Measurements from ENCODE around the gene MAML3.
"Not testable (repeated sequence)": the region's sequence is repeated elsewhere in the genome, so short reads cannot be mapped to it uniquely, and the experiment has no call there.

The MAML3 gene

GRCh38 chr4:139726615-139727014 lies 427.4 kb downstream of the MAML3 start:
- Mint-ChIP-seq H3K27me3 (no peaks in the 10 kb centered on the region), H3K4me3 (no peak overlapping the region), H3K9me3 (no peaks in the 10 kb centered on the region), H3K27ac (no peak overlapping the region), H3K4me1 (no peaks in the 10 kb centered on the region), H3K36me3 (ENCODE audit: low read depth) (no peaks in the 10 kb centered on the region)
- ATAC-seq: no peak
- DNase-seq: no peak

GRCh38 chr4:139725236-139725635 lies 428.7 kb downstream of the MAML3 start:
- Mint-ChIP-seq H3K4me1 (no peaks in the 10 kb centered on the region), H3K4me3 (no peak overlapping the region), H3K9me3 (no peaks in the 10 kb centered on the region), H3K27me3 (no peaks in the 10 kb centered on the region), H3K27ac (no peak overlapping the region), H3K36me3 (ENCODE audit: low read depth) (no peaks in the 10 kb centered on the region)
- ATAC-seq (no peak), DNase-seq (no peak)

DNA sequence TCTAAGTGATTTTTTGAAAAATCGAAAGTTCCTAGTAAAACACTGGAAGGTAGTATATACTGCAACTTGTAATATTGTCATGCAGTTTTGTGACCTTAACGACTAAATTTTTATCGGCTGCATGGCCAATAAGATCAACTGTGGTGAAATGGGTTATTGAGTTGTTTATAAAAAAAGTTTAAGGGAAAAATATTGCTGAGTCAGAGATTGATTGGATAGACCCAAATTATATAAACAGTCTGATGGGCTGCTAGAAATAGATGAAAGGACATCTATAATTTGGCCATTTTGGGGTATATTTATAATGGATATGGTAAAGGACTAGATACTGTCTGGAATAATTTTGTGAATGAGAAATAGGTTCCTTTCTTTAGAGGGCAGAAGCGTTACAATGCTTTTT lies 432.2 kb downstream of the MAML3 start:
- no peaks in the 10 kb centered on the region for H3K4me1 Mint-ChIP-seq
- H3K9me3 Mint-ChIP-seq: no peaks in the 10 kb centered on the region
- H3K36me3 Mint-ChIP-seq (ENCODE audit: low read depth): no peaks in the 10 kb centered on the region
- H3K4me3 Mint-ChIP-seq: no peak overlapping the region
- no peak for ATAC-seq
- no peak overlapping the region for H3K27ac Mint-ChIP-seq
- DNase-seq: no peak
- H3K27me3 Mint-ChIP-seq: no peaks in the 10 kb centered on the region

GRCh38 chr4:139720806-139721205 lies 433.2 kb downstream of the MAML3 start:
- ATAC-seq: no peak
- no peaks in the 10 kb centered on the region for H3K4me1 Mint-ChIP-seq
- no peak for DNase-seq
- H3K36me3 Mint-ChIP-seq (ENCODE audit: low read depth): no peaks in the 10 kb centered on the region
- H3K27ac Mint-ChIP-seq: no peak overlapping the region
- H3K4me3 Mint-ChIP-seq: no peak overlapping the region
- no peaks in the 10 kb centered on the region for H3K27me3 Mint-ChIP-seq
- H3K9me3 Mint-ChIP-seq: no peaks in the 10 kb centered on the region

DNA sequence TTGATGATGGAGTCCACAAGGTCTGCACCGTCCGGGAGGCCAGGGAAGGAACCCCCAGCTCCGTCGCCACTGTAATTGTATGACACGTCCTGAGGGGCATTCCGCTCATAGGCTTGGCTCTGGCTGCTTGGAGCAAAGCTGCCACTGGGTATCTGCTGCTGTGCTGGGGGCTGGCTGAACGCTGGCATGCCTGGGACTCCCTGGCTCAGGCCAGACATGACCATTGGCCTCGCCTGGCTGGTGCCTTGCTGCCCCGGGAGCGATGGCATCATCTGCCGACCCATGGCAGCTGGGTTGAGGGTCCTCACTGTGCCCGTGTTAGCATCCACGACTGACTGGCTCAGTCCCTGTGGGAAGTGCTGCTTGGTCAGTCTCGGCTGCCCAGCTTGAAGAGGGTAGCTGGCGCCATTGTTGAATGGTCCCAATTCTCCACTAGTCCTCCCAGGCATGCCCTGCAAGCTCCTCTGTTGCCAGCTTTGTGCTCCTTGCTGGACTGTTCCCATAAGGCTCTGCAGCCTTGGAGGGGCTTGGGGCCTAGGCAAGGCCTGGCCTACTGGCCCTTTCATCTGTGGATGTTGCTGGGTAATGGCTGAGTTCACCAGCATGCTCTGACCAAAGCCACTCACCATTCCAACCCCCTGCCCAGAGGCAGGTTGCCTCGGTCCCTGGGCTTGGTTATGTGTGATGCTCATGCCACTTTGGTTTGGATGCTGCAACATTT lies 434.4 kb downstream of the MAML3 start:
- Mint-ChIP-seq H3K4me1 (no peaks in the 10 kb centered on the region), H3K9me3 (no peaks in the 10 kb centered on the region), H3K36me3 (ENCODE audit: low read depth) (no peaks in the 10 kb centered on the region), H3K27ac (no peak overlapping the region), H3K27me3 (no peaks in the 10 kb centered on the region), H3K4me3 (no peak overlapping the region)
- ATAC-seq (no peak), DNase-seq (no peak)

DNA sequence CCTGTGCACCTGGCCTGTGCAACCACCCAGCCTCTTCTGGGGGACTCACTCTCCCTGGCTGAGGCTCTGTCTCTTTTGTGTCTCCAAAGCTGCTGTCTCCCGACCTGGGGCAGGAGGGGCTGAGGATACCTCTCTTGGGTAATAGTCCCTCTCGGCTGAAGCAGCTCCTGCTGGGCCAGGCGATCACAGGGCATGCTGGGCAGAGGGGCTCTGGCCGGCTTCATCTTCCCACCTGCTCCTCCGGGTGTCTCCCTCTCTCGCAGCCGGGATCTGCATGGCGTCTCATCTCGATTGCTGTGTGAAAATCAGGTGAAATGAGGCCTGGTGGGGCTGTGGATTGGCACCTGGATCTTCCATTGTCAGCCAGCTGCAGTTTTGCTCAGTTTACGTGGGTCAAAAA lies 435.2 kb downstream of the MAML3 start:
- Mint-ChIP-seq H3K4me3 (no peak overlapping the region), H3K9me3 (no peaks in the 10 kb centered on the region), H3K4me1 (no peaks in the 10 kb centered on the region), H3K27ac (no peak overlapping the region), H3K27me3 (no peaks in the 10 kb centered on the region), H3K36me3 (ENCODE audit: low read depth) (no peaks in the 10 kb centered on the region)
- ATAC-seq: no peak
- DNase-seq: no peak

DNA sequence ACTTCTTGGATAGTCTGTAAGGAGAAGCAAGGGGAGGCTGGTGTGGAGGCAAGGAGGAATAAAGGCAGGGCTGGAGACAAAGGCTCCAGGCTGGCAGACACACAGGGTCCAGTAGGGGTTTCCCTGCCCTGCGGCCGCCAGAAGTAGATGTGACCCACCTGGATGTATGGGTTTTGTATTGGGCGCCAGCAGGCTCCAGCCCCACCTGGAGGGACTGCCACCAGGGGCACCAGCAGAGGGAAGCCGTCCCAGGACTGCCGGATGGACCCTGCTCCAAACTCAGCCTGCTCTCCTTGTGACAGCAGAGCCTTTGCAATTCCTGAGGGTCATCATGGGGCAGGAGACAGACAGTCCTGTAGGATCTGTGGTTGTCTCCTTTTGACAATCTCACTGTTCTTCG lies 435.6 kb downstream of the MAML3 start:
- H3K27ac Mint-ChIP-seq: no peak overlapping the region
- DNase-seq (no peak), ATAC-seq (no peak)
- no peak overlapping the region for H3K4me3 Mint-ChIP-seq
- H3K27me3 Mint-ChIP-seq: no peaks in the 10 kb centered on the region
- no peaks in the 10 kb centered on the region for H3K9me3 Mint-ChIP-seq
- no peaks in the 10 kb centered on the region for H3K4me1 Mint-ChIP-seq
- H3K36me3 Mint-ChIP-seq (ENCODE audit: low read depth): no peaks in the 10 kb centered on the region

GRCh38 chr4:139715746-139716391 lies 438.1 kb downstream of the MAML3 start:
- no peak overlapping the region for H3K4me3 Mint-ChIP-seq

DNA sequence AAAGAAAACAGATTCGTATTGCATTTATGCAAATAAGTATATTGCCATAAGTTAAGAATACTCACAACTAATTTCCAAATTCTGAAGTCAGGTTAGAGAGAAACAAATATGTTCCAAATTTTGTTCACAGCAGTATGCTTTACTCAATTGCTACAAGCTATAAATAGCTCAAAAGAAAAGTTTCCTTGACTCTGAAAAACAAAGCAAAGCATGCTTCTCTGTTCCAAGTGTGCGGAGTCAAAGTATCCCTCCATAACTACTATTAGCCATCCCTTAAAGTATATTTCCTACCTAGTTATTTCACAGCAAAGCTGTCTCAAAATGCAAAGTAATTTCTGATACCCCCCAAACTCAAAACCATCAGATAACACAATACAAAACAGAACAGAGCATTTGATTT lies 441.1 kb downstream of the MAML3 start:
- peaks cover 2% of the 10 kb centered on the region for H3K36me3 Mint-ChIP-seq (ENCODE audit: low read depth)
- H3K27me3 Mint-ChIP-seq: no peaks in the 10 kb centered on the region
- no peak overlapping the region for H3K4me3 Mint-ChIP-seq
- DNase-seq: no peak
- ATAC-seq: no peak
- no peaks in the 10 kb centered on the region for H3K4me1 Mint-ChIP-seq
- no peak overlapping the region for H3K27ac Mint-ChIP-seq
- no peaks in the 10 kb centered on the region for H3K9me3 Mint-ChIP-seq

More at GRCh38 chr4:139715746-139716391, 438.1 kb downstream of the MAML3 start:
- H3K27ac Mint-ChIP-seq: no peak overlapping the region
- no peaks in the 10 kb centered on the region for H3K36me3 Mint-ChIP-seq (ENCODE audit: low read depth)
- H3K27me3 Mint-ChIP-seq: no peaks in the 10 kb centered on the region
- ATAC-seq (no peak), DNase-seq (no peak)
- H3K9me3 Mint-ChIP-seq: no peaks in the 10 kb centered on the region
- H3K4me1 Mint-ChIP-seq: no peaks in the 10 kb centered on the region

DNA sequence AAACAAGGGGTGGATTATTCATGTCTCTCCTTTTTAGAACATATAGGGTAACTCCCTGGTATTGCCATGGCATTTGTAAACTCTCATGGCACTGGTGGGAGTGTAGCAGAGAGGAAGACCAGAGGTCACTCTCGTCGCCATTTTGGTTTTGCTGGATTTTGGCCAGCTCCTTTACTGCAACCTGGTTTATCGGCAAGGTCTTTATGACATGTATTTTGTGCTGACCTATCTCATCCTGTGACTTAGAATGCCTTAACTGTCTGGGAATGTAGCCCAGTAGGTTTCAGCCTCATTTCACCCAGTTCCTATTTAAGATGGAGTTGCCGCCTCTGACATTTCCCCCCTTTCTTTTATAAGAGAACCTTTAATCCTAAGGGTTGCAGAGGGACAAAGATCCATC lies 442.5 kb downstream of the MAML3 start:
- Mint-ChIP-seq H3K27me3 (no peaks in the 10 kb centered on the region), H3K9me3 (no peaks in the 10 kb centered on the region), H3K4me1 (no peaks in the 10 kb centered on the region), H3K4me3 (no peak overlapping the region), H3K27ac (no peak overlapping the region), H3K36me3 (ENCODE audit: low read depth) (peaks cover 2% of the 10 kb centered on the region)
- DNase-seq (no peak), ATAC-seq (no peak)

- Mint-ChIP-seq H3K4me1 (no peaks in the 10 kb centered on the region), H3K4me3 (no peak overlapping the region), H3K27ac (no peak overlapping the region), H3K27me3 (no peaks in the 10 kb centered on the region), H3K9me3 (peaks cover 4% of the 10 kb centered on the region), H3K36me3 (ENCODE audit: low read depth) (peaks cover 2% of the 10 kb centered on the region)
- no peak for DNase-seq
- no peak for ATAC-seq
These were observed 443.9 kb downstream of the MAML3 start for GRCh38 chr4:139710073-139710472.

DNA sequence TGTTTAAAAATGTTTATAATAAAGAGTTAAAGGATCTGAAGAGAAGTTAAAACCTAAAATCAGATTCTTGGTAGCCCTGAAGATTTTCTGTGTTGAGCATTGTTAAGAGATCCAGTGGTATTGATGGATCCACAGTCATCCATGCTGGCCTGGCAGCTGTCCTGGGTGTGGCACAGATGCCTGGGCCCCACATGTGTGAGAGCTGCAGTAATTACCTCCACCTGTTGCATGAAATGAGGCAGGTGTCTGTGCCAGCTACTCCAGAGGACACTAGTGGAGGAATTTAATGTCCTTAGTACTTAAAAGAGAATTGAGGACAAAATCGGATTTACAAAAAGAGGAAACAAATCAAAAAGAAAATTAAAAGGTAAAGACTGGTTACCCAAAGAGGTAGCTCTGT lies 444.3 kb downstream of the MAML3 start:
- H3K27me3 Mint-ChIP-seq: no peaks in the 10 kb centered on the region
- no peak for ATAC-seq
- peaks cover 2% of the 10 kb centered on the region for H3K36me3 Mint-ChIP-seq (ENCODE audit: low read depth)
- H3K27ac Mint-ChIP-seq: no peak overlapping the region
- no peaks in the 10 kb centered on the region for H3K4me1 Mint-ChIP-seq
- DNase-seq: no peak
- H3K9me3 Mint-ChIP-seq: peaks cover 4% of the 10 kb centered on the region
- H3K4me3 Mint-ChIP-seq: no peak overlapping the region

- DNase-seq: no peak
- Mint-ChIP-seq H3K27ac (no peak overlapping the region), H3K36me3 (ENCODE audit: low read depth) (peaks cover 4% of the 10 kb centered on the region)
These were observed 449.0 kb downstream of the MAML3 start for GRCh38 chr4:139704915-139705485.

DNA sequence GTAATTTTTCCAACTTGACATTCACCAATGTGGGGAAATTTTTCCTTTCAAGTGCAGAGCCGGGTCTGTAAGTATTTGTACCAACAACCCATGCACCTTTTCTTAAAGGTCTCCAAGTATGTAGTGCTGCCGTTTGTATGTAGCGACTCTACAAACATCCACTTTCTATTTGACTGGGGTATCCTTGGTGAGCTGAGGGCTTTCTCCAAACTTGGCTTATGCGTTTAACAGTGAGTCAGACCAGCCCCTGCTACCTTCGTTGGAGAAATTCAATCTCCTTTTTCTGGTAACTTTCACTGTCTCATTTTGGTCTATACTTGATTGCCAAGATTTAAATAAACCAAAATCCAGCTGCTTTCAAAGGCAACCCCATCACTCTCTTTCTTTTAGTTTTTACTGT lies 453.4 kb downstream of the MAML3 start:
- no peaks in the 10 kb centered on the region for H3K27me3 Mint-ChIP-seq
- no peak for DNase-seq
- no peaks in the 10 kb centered on the region for H3K4me1 Mint-ChIP-seq
- no peak overlapping the region for H3K4me3 Mint-ChIP-seq
- H3K36me3 Mint-ChIP-seq (ENCODE audit: low read depth): peaks cover 3% of the 10 kb centered on the region
- peaks cover 8% of the 10 kb centered on the region for H3K9me3 Mint-ChIP-seq
- no peak for ATAC-seq
- H3K27ac Mint-ChIP-seq: no peak overlapping the region

More at GRCh38 chr4:139704915-139705485, 449.0 kb downstream of the MAML3 start:
- Mint-ChIP-seq H3K27me3 (no peaks in the 10 kb centered on the region), H3K9me3 (peaks cover 4% of the 10 kb centered on the region), H3K4me1 (no peaks in the 10 kb centered on the region), H3K4me3 (no peak overlapping the region)
- no peak for ATAC-seq

DNA sequence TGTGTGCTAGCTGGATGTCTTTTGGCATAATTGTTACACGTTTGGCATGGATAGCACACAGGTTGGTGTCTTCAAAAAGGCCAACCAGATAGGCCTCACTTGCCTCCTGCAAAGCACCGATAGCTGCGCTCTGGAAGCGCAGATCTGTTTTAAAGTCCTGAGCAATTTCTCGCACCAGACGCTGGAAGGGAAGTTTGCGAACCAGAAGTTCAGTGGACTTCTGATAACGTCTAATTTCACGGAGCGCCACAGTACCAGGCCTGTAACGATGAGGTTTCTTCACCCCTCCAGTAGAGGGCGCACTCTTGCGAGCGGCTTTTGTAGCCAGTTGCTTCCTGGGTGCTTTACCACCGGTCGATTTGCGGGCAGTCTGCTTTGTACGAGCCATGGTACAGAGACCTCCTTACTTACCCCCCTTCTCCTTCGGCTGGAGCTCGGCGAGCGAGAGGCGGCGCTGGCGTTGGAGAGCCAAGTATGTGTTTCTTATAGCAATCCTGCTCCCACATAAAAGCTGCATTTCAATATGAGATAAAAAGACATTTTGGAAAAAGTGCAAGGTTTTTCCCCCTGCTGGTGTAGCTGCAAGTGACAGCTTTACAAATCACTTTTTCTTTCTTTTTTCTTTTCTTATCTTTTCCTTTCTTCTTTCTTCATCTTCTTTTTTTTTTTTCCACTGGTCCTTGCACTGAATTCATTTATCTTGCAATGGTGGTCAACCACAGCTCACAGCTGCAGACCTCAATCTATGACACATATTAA lies 455.6 kb downstream of the MAML3 start:
- H3K4me1 Mint-ChIP-seq; H3K36me3 Mint-ChIP-seq (ENCODE audit: low read depth); H3K27me3 Mint-ChIP-seq; H3K27ac Mint-ChIP-seq; H3K9me3 Mint-ChIP-seq; DNase-seq; H3K4me3 Mint-ChIP-seq; ATAC-seq: not testable (repeated sequence)
